ENCODE data around the gene GALC.

GRCh38 chr14:88005050-88005481 is 12.1 kb upstream of the GALC start, which contains the start of gene GPR65:
- no peak for TF ChIP-seq CTCF (IDR thresholded peaks at IDR 0.05; ENCODE audit: poor library complexity, severe bottlenecking)
- no peak for TF ChIP-seq EP300 (conservative IDR thresholded peaks at IDR 0.05; ENCODE audit: poor library complexity, severe bottlenecking)
- TF ChIP-seq TAF1 (IDR thresholded peaks at IDR 0.05; ENCODE audit: low read depth) = no peak
- TF ChIP-seq SMC3 (conservative IDR thresholded peaks at IDR 0.05; ENCODE audit: poor library complexity) = no peak
- TF ChIP-seq EZH2 (IDR thresholded peaks at IDR 0.05; ENCODE audit: borderline replicate concordance, insufficient read depth, low read length, poor library complexity, severe bottlenecking) = no peak
- TF ChIP-seq RAD21 (conservative IDR thresholded peaks at IDR 0.05) = no peak
